ENCODE measurements around the gene PSMB7. TPM values are rescaled to one million over a fixed set of nuclear protein-coding genes. Genes with fewer than 3 reads are reported as not detected.

The PSMB7 gene
- total RNA-seq, 1 experiment from 2014 or later = 187 TPM

- CTCF ChIA-PET = interaction anchor here (0.9 to 2.0 kb wide), 2 partner anchors 12 to 21 kb away, joined by 4 to 6 read pairs; no protein-coding TSS in a partner anchor
- peaks cover 9% of the 10 kb centered on the region; the same call in 1 of the 2 replicates for H3K36me3 Mint-ChIP-seq
- H3K4me1 Mint-ChIP-seq = peaks cover 5% of the 10 kb centered on the region
- H3K27ac Mint-ChIP-seq = peak overlapping the region; percentile 41; the same call in 1 of the 2 replicates
- TF ChIP-seq NR1H2 (CRISPR knock-in tag; IDR thresholded peaks at IDR 0.05) (no peak), MAX (CRISPR knock-in tag; IDR thresholded peaks at IDR 0.05) (no peak), CREB1 (CRISPR knock-in tag; IDR thresholded peaks at IDR 0.05) (no peak), ZNF219 (CRISPR knock-in tag; IDR thresholded peaks at IDR 0.05; ENCODE audit: borderline replicate concordance) (no peak), ZNF532 (CRISPR knock-in tag; IDR thresholded peaks at IDR 0.05; ENCODE audit: borderline replicate concordance) (no peak), IRF2 (CRISPR knock-in tag; IDR thresholded peaks at IDR 0.05; ENCODE audit: borderline replicate concordance, low read depth) (no peak), SMAD3 (CRISPR knock-in tag; IDR thresholded peaks at IDR 0.05; ENCODE audit: borderline replicate concordance) (no peak), TEAD1 (CRISPR knock-in tag; IDR thresholded peaks at IDR 0.05) (no peak), AFF4 (CRISPR knock-in tag; IDR thresholded peaks at IDR 0.05; ENCODE audit: borderline replicate concordance) (no peak), PRRX2 (CRISPR knock-in tag; IDR thresholded peaks at IDR 0.05) (no peak), GABPB1 (CRISPR knock-in tag; IDR thresholded peaks at IDR 0.05) (no peak), E2F5 (CRISPR knock-in tag; IDR thresholded peaks at IDR 0.05) (no peak), ZNF317 (CRISPR knock-in tag; IDR thresholded peaks at IDR 0.05; ENCODE audit: borderline replicate concordance, low read depth) (no peak), HMGA2 (CRISPR knock-in tag; IDR thresholded peaks at IDR 0.05) (no peak), ZSCAN18 (CRISPR knock-in tag; IDR thresholded peaks at IDR 0.05) (no peak), ZBTB43 (CRISPR knock-in tag; IDR thresholded peaks at IDR 0.05) (no peak), ATF3 (CRISPR knock-in tag; conservative IDR thresholded peaks at IDR 0.05) (no peak), IRF1 (CRISPR knock-in tag; IDR thresholded peaks at IDR 0.05) (no peak), MYBL2 (CRISPR knock-in tag; IDR thresholded peaks at IDR 0.05) (no peak)
- H3K9me3 Mint-ChIP-seq = no peaks in the 10 kb centered on the region
- no peaks in the 10 kb centered on the region for H3K27me3 Mint-ChIP-seq (ENCODE audit: low read depth)
- no peak overlapping the region for H3K4me3 Mint-ChIP-seq
- POLR2A ChIA-PET = no interaction called here
- ATAC-seq (no peak), DNase-seq (ENCODE audit: low spot score) (no peak)
Observed at GRCh38 chr9:124345751-124346281, 69.4 kb downstream of the PSMB7 start.

Measured in WTC11 (cell line).